ENCODE measurements around the gene RAB44. TPM values are rescaled to one million over a fixed set of nuclear protein-coding genes. Genes with fewer than 3 reads are reported as not detected.

Gene RAB44
- total RNA-seq, 2 experiments from 2014 or later: 0.07 TPM; not detected in 1

GRCh38 chr6:36663504-36664446, 33.9 kb upstream of the RAB44 start:
- Mint-ChIP-seq H3K27me3 (peaks cover 4% of the 10 kb centered on the region), H3K4me1 (ENCODE audit: low read depth) (peaks cover 13% of the 10 kb centered on the region), H3K36me3 (ENCODE audit: low read depth) (no peaks in the 10 kb centered on the region), H3K27ac (no peak overlapping the region), H3K4me3 (no peak overlapping the region), H3K9me3 (no peaks in the 10 kb centered on the region)
- ChIA-PET POLR2A (interaction anchor here (1.0 kb wide), 1 partner anchor 15 kb away, joined by 3 read pairs; the partner anchor contains the start of gene CDKN1A), CTCF (interaction anchor here (0.6 to 1.4 kb wide), 5 partner anchors 48 to 318 kb away, joined by 3 to 5 read pairs (median 3); no protein-coding TSS in a partner anchor)
- intact Hi-C loops (cut with micrococcal nuclease): no loop called here
- TF ChIP-seq CTCF (IDR thresholded peaks at IDR 0.05): no peak
- ATAC-seq (no peak), DNase-seq (no peak)

- CTCF ChIA-PET: interaction anchor here (1.2 to 1.4 kb wide), 2 partner anchors 50 to 94 kb away, joined by 3 to 4 read pairs; no protein-coding TSS in a partner anchor
- Mint-ChIP-seq H3K27ac (no peak overlapping the region), H3K9me3 (no peaks in the 10 kb centered on the region), H3K27me3 (no peaks in the 10 kb centered on the region), H3K4me1 (ENCODE audit: low read depth) (peaks cover 13% of the 10 kb centered on the region), H3K36me3 (ENCODE audit: low read depth) (no peaks in the 10 kb centered on the region), H3K4me3 (no peak overlapping the region)
- POLR2A ChIA-PET: no interaction called here
- DNase-seq (no peak), ATAC-seq (no peak)
- TF ChIP-seq CTCF (IDR thresholded peaks at IDR 0.05): no peak
- intact Hi-C loops (cut with micrococcal nuclease): no loop called here
These were observed 32.4 kb upstream of the RAB44 start for GRCh38 chr6:36665180-36665579.

GRCh38 chr6:36666287-36666686, 31.3 kb upstream of the RAB44 start:
- TF ChIP-seq CTCF (IDR thresholded peaks at IDR 0.05): no peak
- no peak for ATAC-seq
- Mint-ChIP-seq H3K36me3 (ENCODE audit: low read depth) (no peaks in the 10 kb centered on the region), H3K9me3 (no peaks in the 10 kb centered on the region), H3K27me3 (no peaks in the 10 kb centered on the region), H3K4me1 (ENCODE audit: low read depth) (peaks cover 13% of the 10 kb centered on the region), H3K27ac (no peak overlapping the region), H3K4me3 (no peak overlapping the region)
- ChIA-PET CTCF (interaction anchor here (1.0 to 1.4 kb wide), 3 partner anchors 10 to 93 kb away, joined by 4 read pairs; no protein-coding TSS in a partner anchor), POLR2A (interaction anchor here (0.8 kb wide), 1 partner anchor 17 kb away, joined by 3 read pairs; no protein-coding TSS in a partner anchor)
- intact Hi-C loops (cut with micrococcal nuclease): no loop called here
- DNase-seq: no peak

- no peak for ATAC-seq
- ChIA-PET CTCF (interaction anchor here (0.8 to 1.4 kb wide), 5 partner anchors 9 to 99 kb away, joined by 3 to 4 read pairs (median 4); no protein-coding TSS in a partner anchor), POLR2A (interaction anchor here (1.0 to 1.4 kb wide), 4 partner anchors 11 to 69 kb away, joined by 3 to 5 read pairs (median 3); partner anchors contain the start of gene CDKN1A)
These were observed 30.6 kb upstream of the RAB44 start for GRCh38 chr6:36666826-36667591.

More at GRCh38 chr6:36666826-36667591, 30.6 kb upstream of the RAB44 start:
- Mint-ChIP-seq H3K9me3 (no peaks in the 10 kb centered on the region), H3K36me3 (ENCODE audit: low read depth) (no peaks in the 10 kb centered on the region), H3K27me3 (no peaks in the 10 kb centered on the region), H3K27ac (no peak overlapping the region), H3K4me3 (no peak overlapping the region), H3K4me1 (ENCODE audit: low read depth) (peaks cover 13% of the 10 kb centered on the region)
- intact Hi-C loops (cut with micrococcal nuclease): no loop called here
- TF ChIP-seq CTCF (IDR thresholded peaks at IDR 0.05): no peak
- DNase-seq: no peak

All from activated CD8-positive, alpha-beta T cell treated with anti-CD3 and anti-CD28 coated beads for 36 hours (primary cell).